ENCODE data around the gene OSBPL2.

OSBPL2 gene

DNA sequence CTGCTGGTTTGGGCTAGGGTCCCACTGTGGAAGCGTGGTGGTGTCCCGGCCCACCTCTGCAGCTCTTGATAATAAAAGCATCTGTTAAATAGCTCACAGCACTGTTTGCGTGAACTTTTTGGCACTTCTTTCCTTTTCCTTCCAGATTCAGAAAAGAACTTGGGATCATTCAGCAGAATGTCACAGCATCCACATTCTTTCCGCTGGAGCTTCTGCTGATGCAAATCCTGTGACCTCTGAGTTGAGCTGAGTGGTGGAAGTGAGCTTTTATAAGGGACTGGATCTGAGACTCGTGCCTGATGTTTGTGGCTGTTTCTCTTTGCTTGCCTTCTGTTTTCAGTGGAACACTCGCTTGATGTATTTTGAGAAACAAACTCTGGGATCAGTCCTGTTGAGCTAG, 3.9 kb downstream of the OSBPL2 start:
- H3K4me3 ChIP-seq (ENCODE audit: low read depth in 1 of 2, low read length in 2 of 2), result no peak overlapping the region
- peaks cover 82% of the 10 kb centered on the region for H3K79me2 ChIP-seq (ENCODE audit: insufficient read depth, low read length)
- TF ChIP-seq, protein P1, sequence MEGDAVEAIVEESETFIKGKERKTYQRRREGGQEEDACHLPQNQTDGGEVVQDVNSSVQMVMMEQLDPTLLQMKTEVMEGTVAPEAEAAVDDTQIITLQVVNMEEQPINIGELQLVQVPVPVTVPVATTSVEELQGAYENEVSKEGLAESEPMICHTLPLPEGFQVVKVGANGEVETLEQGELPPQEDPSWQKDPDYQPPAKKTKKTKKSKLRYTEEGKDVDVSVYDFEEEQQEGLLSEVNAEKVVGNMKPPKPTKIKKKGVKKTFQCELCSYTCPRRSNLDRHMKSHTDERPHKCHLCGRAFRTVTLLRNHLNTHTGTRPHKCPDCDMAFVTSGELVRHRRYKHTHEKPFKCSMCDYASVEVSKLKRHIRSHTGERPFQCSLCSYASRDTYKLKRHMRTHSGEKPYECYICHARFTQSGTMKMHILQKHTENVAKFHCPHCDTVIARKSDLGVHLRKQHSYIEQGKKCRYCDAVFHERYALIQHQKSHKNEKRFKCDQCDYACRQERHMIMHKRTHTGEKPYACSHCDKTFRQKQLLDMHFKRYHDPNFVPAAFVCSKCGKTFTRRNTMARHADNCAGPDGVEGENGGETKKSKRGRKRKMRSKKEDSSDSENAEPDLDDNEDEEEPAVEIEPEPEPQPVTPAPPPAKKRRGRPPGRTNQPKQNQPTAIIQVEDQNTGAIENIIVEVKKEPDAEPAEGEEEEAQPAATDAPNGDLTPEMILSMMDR (IDR thresholded peaks at IDR 0.05; ENCODE audit: borderline replicate concordance, extremely low read depth, low read length, poor library complexity, severe bottlenecking), result no peak
- TF ChIP-seq EZH2 (IDR thresholded peaks at IDR 0.05; ENCODE audit: borderline replicate concordance, low read depth, low read length, severe bottlenecking), result no peak
- no peaks in the 10 kb centered on the region for H3K9me3 ChIP-seq (ENCODE audit: insufficient read depth, low read length, severe bottlenecking)
- no peak overlapping the region for H2AFZ ChIP-seq (ENCODE audit: low read depth, low read length)
- H3K27ac ChIP-seq (ENCODE audit: low read length), result no peak overlapping the region
- DNase-seq, result no peak
- peaks cover 24% of the 10 kb centered on the region for H3K36me3 ChIP-seq (ENCODE audit: insufficient read depth, low read length)
- no peak for ATAC-seq (ENCODE audit: insufficient read depth, low read depth)
- peaks cover 30% of the 10 kb centered on the region for H3K4me1 ChIP-seq (ENCODE audit: insufficient read depth, low read length)
- H4K20me1 ChIP-seq (ENCODE audit: insufficient read depth, low read length), result peaks cover 70% of the 10 kb centered on the region
- H3K4me2 ChIP-seq (ENCODE audit: insufficient read depth, low read length), result no peak overlapping the region
- H3K9ac ChIP-seq (ENCODE audit: low read depth, low read length), result no peak overlapping the region
- no peaks in the 10 kb centered on the region for H3K27me3 ChIP-seq (ENCODE audit: insufficient read depth, low read length, poor library complexity)

DNA sequence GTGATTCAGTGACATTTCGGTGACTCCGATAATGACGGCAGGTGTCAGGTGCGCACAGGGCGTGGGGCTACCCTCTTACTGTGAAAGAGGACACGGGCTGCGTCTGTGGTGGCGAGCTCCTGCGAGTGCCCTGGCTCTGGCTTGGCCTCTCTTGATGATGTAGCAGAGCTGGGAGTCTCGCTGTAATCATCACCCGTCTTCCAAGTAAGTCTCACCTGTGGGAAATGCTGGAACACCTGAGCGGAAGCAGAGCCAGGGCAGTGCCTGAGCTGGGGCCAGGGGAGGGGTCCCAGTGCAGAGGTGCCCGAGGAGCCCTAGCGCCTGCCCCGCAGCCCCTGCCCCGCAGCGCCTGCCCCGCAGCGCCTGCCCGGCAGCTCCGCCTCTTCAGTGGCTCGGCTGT, 4.8 kb downstream of the OSBPL2 start:
- no peak for ATAC-seq (ENCODE audit: insufficient read depth, low read depth)
- H3K27ac ChIP-seq (ENCODE audit: low read length), result no peak overlapping the region

DNA sequence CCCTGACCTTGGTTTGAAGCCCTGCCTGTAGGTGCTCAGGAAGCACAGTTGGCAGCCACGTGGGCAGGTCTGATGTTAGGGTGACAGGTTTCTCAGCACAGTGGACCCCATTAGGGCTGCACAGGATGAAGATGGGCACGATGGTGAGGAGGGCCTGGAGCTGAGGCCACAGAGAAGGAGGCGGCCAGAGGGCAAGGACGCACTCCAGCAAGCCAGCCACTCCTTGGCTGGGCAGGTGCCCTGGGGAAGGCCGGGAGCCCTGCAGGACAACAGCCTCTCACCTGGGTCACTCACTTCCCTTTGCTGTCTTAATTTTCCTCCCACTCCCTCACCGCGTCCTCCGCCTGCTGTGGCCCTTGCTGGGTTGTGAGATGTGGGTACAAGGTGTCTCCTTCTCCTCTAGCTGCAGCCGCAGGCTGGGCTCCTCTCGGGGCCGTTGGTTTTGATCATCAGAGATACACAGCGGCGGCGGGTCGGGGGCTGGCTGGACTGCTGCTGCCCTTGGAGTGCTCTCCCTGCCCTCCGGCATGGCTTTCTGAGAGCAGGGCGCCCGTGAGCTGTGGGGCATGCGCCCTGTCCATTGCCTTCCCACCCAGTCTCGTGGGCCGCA, 5.7 kb downstream of the OSBPL2 start:
- H2AFZ ChIP-seq (ENCODE audit: low read depth, low read length), result no peak overlapping the region
- H3K79me2 ChIP-seq (ENCODE audit: insufficient read depth, low read length), result peaks cover 90% of the 10 kb centered on the region

More for the DNA sequence above, 4.8 kb downstream of the OSBPL2 start:
- no peak for DNase-seq
- Histone ChIP-seq H4K20me1 (ENCODE audit: insufficient read depth, low read length) (peaks cover 73% of the 10 kb centered on the region), H3K27me3 (ENCODE audit: insufficient read depth, low read length, poor library complexity) (no peaks in the 10 kb centered on the region), H3K79me2 (ENCODE audit: insufficient read depth, low read length) (peaks cover 86% of the 10 kb centered on the region), H3K9ac (ENCODE audit: low read depth, low read length) (no peak overlapping the region), H3K9me3 (ENCODE audit: insufficient read depth, low read length, severe bottlenecking) (no peaks in the 10 kb centered on the region), H3K4me3 (ENCODE audit: low read depth in 1 of 2, low read length in 2 of 2) (no peak overlapping the region), H3K4me1 (ENCODE audit: insufficient read depth, low read length) (peaks cover 21% of the 10 kb centered on the region), H3K36me3 (ENCODE audit: insufficient read depth, low read length) (peaks cover 24% of the 10 kb centered on the region), H2AFZ (ENCODE audit: low read depth, low read length) (no peak overlapping the region), H3K4me2 (ENCODE audit: insufficient read depth, low read length) (no peak overlapping the region)
- TF ChIP-seq, protein P1 (IDR thresholded peaks at IDR 0.05; ENCODE audit: borderline replicate concordance, extremely low read depth, low read length, poor library complexity, severe bottlenecking), result no peak
- TF ChIP-seq EZH2 (IDR thresholded peaks at IDR 0.05; ENCODE audit: borderline replicate concordance, low read depth, low read length, severe bottlenecking), result no peak

More for the DNA sequence above, 5.7 kb downstream of the OSBPL2 start:
- DNase-seq (no peak), ATAC-seq (ENCODE audit: insufficient read depth, low read depth) (no peak)
- Histone ChIP-seq H3K4me3 (ENCODE audit: low read depth in 1 of 2, low read length in 2 of 2) (no peak overlapping the region), H3K27ac (ENCODE audit: low read length) (no peak overlapping the region), H3K27me3 (ENCODE audit: insufficient read depth, low read length, poor library complexity) (no peaks in the 10 kb centered on the region), H3K9me3 (ENCODE audit: insufficient read depth, low read length, severe bottlenecking) (no peaks in the 10 kb centered on the region), H3K4me2 (ENCODE audit: insufficient read depth, low read length) (no peak overlapping the region), H3K36me3 (ENCODE audit: insufficient read depth, low read length) (peaks cover 24% of the 10 kb centered on the region), H3K9ac (ENCODE audit: low read depth, low read length) (no peak overlapping the region), H3K4me1 (ENCODE audit: insufficient read depth, low read length) (peaks cover 19% of the 10 kb centered on the region), H4K20me1 (ENCODE audit: insufficient read depth, low read length) (peaks cover 81% of the 10 kb centered on the region)
- TF ChIP-seq EZH2 (IDR thresholded peaks at IDR 0.05; ENCODE audit: borderline replicate concordance, low read depth, low read length, severe bottlenecking), result no peak
- TF ChIP-seq, protein P1 (IDR thresholded peaks at IDR 0.05; ENCODE audit: borderline replicate concordance, extremely low read depth, low read length, poor library complexity, severe bottlenecking), result no peak

All from DND-41 (cell line).